Measurements from ENCODE around the gene MX2.
A peak's percentile ranks its signal among the peaks of the same experiment; 100 is the strongest.
"Not testable (repeated sequence)": the region's sequence is repeated elsewhere in the genome, so short reads cannot be mapped to it uniquely, and the experiment has no call there.

The MX2 gene

GRCh38 chr21:41387824-41388223, 26.0 kb downstream of the MX2 start:
- DNase-seq, result no peak

- DNase-seq, result no peak
Observed at GRCh38 chr21:41388259-41388658, 26.4 kb downstream of the MX2 start.

- DNase-seq, result no peak
Observed at GRCh38 chr21:41390043-41390639, 28.3 kb downstream of the MX2 start.

GRCh38 chr21:41393876-41394465, 32.1 kb downstream of the MX2 start:
- DNase-seq, result no peak

GRCh38 chr21:41396558-41397075, 34.8 kb downstream of the MX2 start:
- DNase-seq, result no peak

GRCh38 chr21:41397471-41397891, 35.7 kb downstream of the MX2 start:
- DNase-seq, result no peak

GRCh38 chr21:41398251-41398650, 36.4 kb downstream of the MX2 start:
- no peak for DNase-seq

GRCh38 chr21:41398831-41399230, 37.0 kb downstream of the MX2 start:
- DNase-seq, result no peak

- no peak for DNase-seq
Observed at GRCh38 chr21:41399246-41399800, 37.5 kb downstream of the MX2 start.

- DNase-seq, result no peak
Observed at GRCh38 chr21:41402231-41402630, 40.4 kb downstream of the MX2 start.

GRCh38 chr21:41402796-41403195, 41.0 kb downstream of the MX2 start:
- DNase-seq, result no peak

- no peak for DNase-seq
Observed at GRCh38 chr21:41403331-41403730, 41.5 kb downstream of the MX2 start.

- no peak for DNase-seq
Observed at GRCh38 chr21:41403966-41404365, 42.1 kb downstream of the MX2 start.

GRCh38 chr21:41405321-41405720, 43.5 kb downstream of the MX2 start:
- DNase-seq, result no peak

- DNase-seq, result no peak
Observed at GRCh38 chr21:41406340-41406739, 44.5 kb downstream of the MX2 start.

- DNase-seq, result no peak
Observed at GRCh38 chr21:41407541-41408460, 46.0 kb downstream of the MX2 start.

GRCh38 chr21:41410361-41410760, 48.5 kb downstream of the MX2 start:
- DNase-seq, result no peak

GRCh38 chr21:41410767-41411448, 49.1 kb downstream of the MX2 start:
- DNase-seq, result no peak

- peak; percentile 15 for DNase-seq
Observed at GRCh38 chr21:41411449-41412089, 49.7 kb downstream of the MX2 start.

GRCh38 chr21:41417505-41417904, 55.7 kb downstream of the MX2 start:
- DNase-seq, result not testable (repeated sequence)

- DNase-seq, result no peak
Observed at GRCh38 chr21:41418393-41418792, 56.6 kb downstream of the MX2 start.

- DNase-seq, result no peak
Observed at GRCh38 chr21:41418956-41419680, 57.3 kb downstream of the MX2 start.
